K562 (cell line): ENCODE data around the gene AP2A2. TPM values are rescaled to one million over a fixed set of nuclear protein-coding genes. Genes with fewer than 3 reads are reported as not detected.

ENCODE experiments used
- ATAC-seq: fragments of 200-7000 bp; cut with Tn5 transposase; 3 replicates; pipeline ENCODE4 v1.9.1; 2020; ENCODE audit warnings: moderate library complexity
- BruUV-seq: library from RNA; stranded (reverse); fragments of 400-500 nt; replicated peaks from 2 replicates; lab custom pipeline; 2021; lab: Mats Ljungman, UMichigan
- CTCF ChIA-PET: fragments of 300-600 bp; formaldehyde crosslinking; extraction: SDS; loops from one replicate; lab custom pipeline; 2021; ENCODE audit warnings: low intra/inter-chr PET ratio; lab: Yijun Ruan, JAX
- POLR2A ChIA-PET: fragments of 300-600, 350-650 bp; sonication (Branson Sonifier 250); formaldehyde crosslinking; extraction: SDS; loops from one replicate; lab custom pipeline; 2021; ENCODE audit warnings: antibody characterized with exemption, inconsistent platforms; lab: Yijun Ruan, JAX
- DNase-seq, 4 experiments: peaks; one replicate each; pipeline versions ENCODE4 v3.0.0 to v3.0.0-alpha.2; 2011 to 2018; ENCODE audit warnings: low spot score in 3 of 4, mixed read lengths in 3 of 4; ENCODE audit errors: extremely low read depth in 1 of 4
- FAIRE-seq: peaks from 2 replicates; lab custom pipeline; 2011; peaks lifted over from hg19 to GRCh38; lab: Jason Lieb, UNC
- H2AFZ ChIP-seq: 2 replicates; pipeline ENCODE4 v1.6.0; 2011; ENCODE audit warnings: low read depth, low read length, control low read depth, inconsistent platforms
- H3K27ac ChIP-seq: fragments of 200-600 bp; 3 replicates; pipeline ENCODE4 v1.8.0; 2011; ENCODE audit warnings: low read depth, mild to moderate bottlenecking, control low read depth, inconsistent platforms, low read length, moderate library complexity, mixed read lengths; ENCODE audit errors: extremely low read depth
- H3K27me3 ChIP-seq, 2 experiments: fragments of 300-600 bp in 1 of 2; 2 replicates in 1 of 2; 3 replicates in 1 of 2; pipeline versions ENCODE4 v1.6.0 to v1.8.0; 2011; ENCODE audit warnings: inconsistent platforms in 2 of 2, low read length in 2 of 2, mild to moderate bottlenecking in 1 of 2, mixed read lengths in 1 of 2, moderate library complexity in 1 of 2; ENCODE audit not compliant: control insufficient read depth in 2 of 2, insufficient read depth in 2 of 2
- H3K36me3 ChIP-seq: fragments of 300-600 bp; 3 replicates; pipeline ENCODE4 v1.8.0; 2011; ENCODE audit warnings: mild to moderate bottlenecking, low read length, inconsistent platforms; ENCODE audit not compliant: control insufficient read depth, insufficient read depth
- H3K4me1 ChIP-seq, 2 experiments: fragments of 200-600 bp in 1 of 2; replicated peaks in 1 of 2; 2 replicates in 1 of 2; 3 replicates in 1 of 2; pipeline versions ENCODE4 v1.5.1 to v1.8.0; 2011; ENCODE audit warnings: inconsistent platforms in 2 of 2, low read length in 2 of 2, mild to moderate bottlenecking in 1 of 2, mixed read lengths in 1 of 2, moderate library complexity in 1 of 2; ENCODE audit not compliant: control insufficient read depth in 2 of 2, insufficient read depth in 2 of 2
- H3K4me2 ChIP-seq: 2 replicates; pipeline ENCODE4 v1.6.1; 2011; ENCODE audit warnings: low read length, control low read depth, inconsistent platforms, mixed read lengths; ENCODE audit not compliant: insufficient read depth
- H3K4me3 ChIP-seq: fragments of 200-600 bp; sonication (generic), shearing (Covaris generic); 2 replicates; pipeline ENCODE4 v1.5.1; 2016; ENCODE audit warnings: control low read depth, inconsistent platforms
- H3K79me2 ChIP-seq: fragments of 200-600 bp; 3 replicates; pipeline ENCODE4 v1.8.0; 2011; ENCODE audit warnings: low read length, inconsistent platforms; ENCODE audit not compliant: control insufficient read depth, insufficient read depth
- H3K9ac ChIP-seq, 2 experiments: 2 replicates each; pipeline versions ENCODE4 v1.6.0 to v1.6.1; 2011; ENCODE audit warnings: low read depth in 2 of 2, low read length in 2 of 2, control low read depth in 1 of 2, inconsistent platforms in 1 of 2, mild to moderate bottlenecking in 1 of 2, mixed read lengths in 1 of 2; ENCODE audit not compliant: insufficient read depth in 1 of 2
- H3K9me1 ChIP-seq: one replicate; pipeline ENCODE4 v1.6.0; 2011; ENCODE audit warnings: inconsistent platforms, mild to moderate bottlenecking, low read length, moderate library complexity; ENCODE audit not compliant: control insufficient read depth, insufficient read depth
- H3K9me3 ChIP-seq: replicated peaks from 2 replicates; pipeline ENCODE4 v1.5.1; 2011; ENCODE audit warnings: low read depth, low read length, inconsistent platforms; ENCODE audit not compliant: control insufficient read depth, insufficient read depth
- H4K20me1 ChIP-seq: replicated peaks from 2 replicates; pipeline ENCODE4 v1.6.1; 2011; ENCODE audit warnings: low read length, inconsistent platforms, mixed read lengths; ENCODE audit not compliant: control insufficient read depth, insufficient read depth
- ATF7 ChIP-seq: fragments of 450-650 bp; IDR thresholded peaks from 2 replicates; pipeline ENCODE4 v1.7.1; 2014; ENCODE audit warnings: mild to moderate bottlenecking, moderate library complexity
- EGR1 ChIP-seq: fragments of 450-650 bp; conservative IDR thresholded peaks from 2 replicates; pipeline ENCODE4 v1.6.1; 2017; ENCODE audit warnings: mild to moderate bottlenecking
- ETV1 ChIP-seq: fragments of 450-650 bp; conservative IDR thresholded peaks from 2 replicates; pipeline ENCODE4 v1.6.1; 2016; ENCODE audit warnings: missing genetic modification characterization, control low read depth, low read depth, missing compliant biosample characterization
- IRF2 ChIP-seq: sonication (generic); formaldehyde crosslinking; IDR thresholded peaks from 2 replicates; pipeline ENCODE4 v1.8.1; 2022; ENCODE audit warnings: mild to moderate bottlenecking, missing genetic modification reagents
- KLF10 ChIP-seq: fragments of 250-450 bp; sonication (Bioruptor Pico); IDR thresholded peaks from 2 replicates; pipeline ENCODE4 v1.6.1; 2021; ENCODE audit warnings: matching md5 sums
- MTA2 ChIP-seq: fragments of 450-650 bp; IDR thresholded peaks from 2 replicates; pipeline ENCODE4 v1.6.1; 2016; ENCODE audit warnings: low read depth
- NFXL1 ChIP-seq: fragments of 450-650 bp; formaldehyde crosslinking; IDR thresholded peaks from 2 replicates; pipeline ENCODE4 v1.4.0; 2021; ENCODE audit warnings: mild to moderate bottlenecking
- PRMT5 ChIP-seq: sonication (generic); formaldehyde crosslinking; IDR thresholded peaks from 2 replicates; pipeline ENCODE4 v1.5.0; 2020; ENCODE audit warnings: missing genetic modification reagents
- XRCC3 ChIP-seq: fragments of 450-650 bp; IDR thresholded peaks from 2 replicates; pipeline ENCODE4 v1.6.1; 2017; ENCODE audit warnings: mild to moderate bottlenecking, moderate library complexity
- ZNF444 ChIP-seq: fragments of 250-450 bp; sonication (Bioruptor Pico); IDR thresholded peaks from 2 replicates; pipeline ENCODE4 v1.4.0; 2020; ENCODE audit warnings: mild to moderate bottlenecking, moderate library complexity
- ZNF507 ChIP-seq: conservative IDR thresholded peaks from 2 replicates; pipeline ENCODE4 v1.6.1; 2017; ENCODE audit warnings: missing genetic modification characterization, missing compliant biosample characterization
- WGBS: fragments of 100-300 bp; shearing (Covaris generic); methylation state at CpG from one replicate; pipeline ENCODE4 v1.1.6; 2016; ENCODE audit warnings: low coverage, mixed read lengths; ENCODE audit not compliant: insufficient coverage; ENCODE audit errors: missing lambda C conversion rate; 5-methylcytosine and 5-hydroxymethylcytosine counted together
- in situ Hi-C: fragments of 300-500 bp; cut with MboI; formaldehyde crosslinking; loops from 4 replicates; pipeline ENCODE4 v1.15.0; 2018; ENCODE audit warnings: inconsistent platforms, mixed read lengths
- intact Hi-C: fragments of 100-400 bp; cut with micrococcal nuclease; formaldehyde crosslinking; loops from 2 replicates; pipeline ENCODE4 v1.14.2; 2022
- polyA plus RNA-seq, 8 experiments: library from polyadenylated mRNA; depleted of rRNA in 4 of 8; stranded (reverse) in 5 of 8; unstranded in 3 of 8; fragments of >200 nt; fragmentation: Nextera tagmentation in 2 of 8; fragmentation: Illumina TruSeq in 1 of 8; extraction: Ambion mirVana in 2 of 8; extraction: Trizol in 1 of 8; gene quantifications; 2 replicates each; pipeline versions ENCODE4 v1.2.1 to v1.2.3, GENCODE V29; 2011 to 2014; ENCODE audit warnings: inconsistent platforms in 1 of 8, missing spikeins in 1 of 8
- total RNA-seq, 7 experiments: library from RNA; depleted of rRNA in 6 of 7; stranded (reverse); fragments of >200 nt in 6 of 7; fragmentation: Illumina TruSeq in 2 of 7; extraction: Trizol in 2 of 7; gene quantifications; 2 replicates each; pipeline versions ENCODE4 v1.2.1 to v1.2.3, GENCODE V29; 2011 to 2021; ENCODE audit warnings: low replicate concordance in 1 of 7
- TF ChIP-seq, protein P1 (sequence below): fragments of 250-450 bp; sonication (Bioruptor Pico); IDR thresholded peaks from 2 replicates; pipeline ENCODE4 v1.5.0; 2020; ENCODE audit warnings: mild to moderate bottlenecking, borderline replicate concordance
- TF ChIP-seq, protein P2 (sequence below): sonication (generic); formaldehyde crosslinking; IDR thresholded peaks from 2 replicates; pipeline ENCODE4 v1.8.0; 2022; ENCODE audit warnings: mild to moderate bottlenecking, missing genetic modification reagents

Gene AP2A2
- total and polyA plus RNA-seq, 9 of the 15 experiments (the other 6 are each of a cell fraction or from before 2014, with no cell fraction given) = 0.69 to 41.7 (median 15.2) TPM

DNA sequence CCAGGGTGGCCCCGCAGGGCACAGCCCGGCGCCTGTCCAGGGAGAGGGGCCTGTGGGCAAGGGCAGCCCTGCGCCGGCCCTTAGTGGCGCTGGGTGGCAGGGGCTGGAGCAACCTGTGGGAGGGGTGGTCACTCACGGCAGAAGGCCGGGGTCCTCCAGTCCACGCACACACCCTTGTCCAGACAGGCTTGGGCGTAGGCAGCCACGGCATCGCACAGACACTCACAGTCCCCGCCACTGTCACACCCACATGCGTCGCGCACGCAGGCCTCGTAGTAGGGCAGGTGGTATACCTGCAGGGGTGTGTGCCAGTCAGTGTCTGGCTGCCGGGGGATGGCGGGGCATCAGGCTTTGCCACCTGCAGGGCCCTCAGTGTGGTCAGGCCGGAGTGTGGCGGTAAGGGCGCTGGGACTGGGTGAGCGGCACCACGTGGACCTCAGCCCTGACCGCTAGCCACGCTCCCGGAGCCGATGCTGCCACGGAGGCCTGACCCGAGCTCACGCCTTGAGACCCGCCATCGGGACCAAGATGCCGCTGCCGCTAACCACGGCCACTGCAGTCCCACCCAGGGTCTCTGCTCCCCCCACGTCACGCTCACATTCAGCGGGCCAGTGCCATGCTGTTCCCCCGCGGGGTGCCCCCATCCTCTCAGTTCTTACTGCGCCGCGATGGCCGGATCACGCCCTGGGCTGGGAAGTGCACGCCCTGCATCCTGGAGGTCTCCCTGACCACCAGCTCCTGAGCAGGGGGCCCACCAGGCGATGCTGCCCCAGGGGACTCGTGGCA is 98.3 kb downstream of the AP2A2 start:
- intact Hi-C loops (no loop called here), in situ Hi-C loops (no loop called here)
- Histone ChIP-seq H3K9me1 (peaks cover 2% of the 10 kb centered on the region), H3K4me3 (no peak overlapping the region), H3K9ac (no peak overlapping the region), H3K36me3 (no peaks in the 10 kb centered on the region), H3K27me3 (peaks cover 0 to 77% of the 10 kb centered on the region in 2 experiments; a peak in 4 of 5 replicates), H3K4me2 (no peak overlapping the region), H4K20me1 (no peaks in the 10 kb centered on the region; the same call in 1 of the 2 replicates), H3K27ac (no peak overlapping the region), H2AFZ (no peak overlapping the region), H3K79me2 (no peaks in the 10 kb centered on the region), H3K4me1 (peaks cover 0 to 50% of the 10 kb centered on the region in 2 experiments; a peak in 1 of 5 replicates), H3K9me3 (no peaks in the 10 kb centered on the region)
- POLR2A ChIA-PET = no interaction called here
- DNase-seq (no peak), ATAC-seq (no peak), FAIRE-seq (no peak)
- TF ChIP-seq ETV1 (no peak), ATF7 (no peak), XRCC3 (no peak), EGR1 (no peak), PRMT5 (no peak), ZNF507 (tag) (no peak), MTA2 (no peak), IRF2 (no peak), ZNF444 (CRISPR knock-in tag) (no peak), NFXL1 (CRISPR knock-in tag) (no peak), KLF10 (no peak)
- TF ChIP-seq, protein P1, sequence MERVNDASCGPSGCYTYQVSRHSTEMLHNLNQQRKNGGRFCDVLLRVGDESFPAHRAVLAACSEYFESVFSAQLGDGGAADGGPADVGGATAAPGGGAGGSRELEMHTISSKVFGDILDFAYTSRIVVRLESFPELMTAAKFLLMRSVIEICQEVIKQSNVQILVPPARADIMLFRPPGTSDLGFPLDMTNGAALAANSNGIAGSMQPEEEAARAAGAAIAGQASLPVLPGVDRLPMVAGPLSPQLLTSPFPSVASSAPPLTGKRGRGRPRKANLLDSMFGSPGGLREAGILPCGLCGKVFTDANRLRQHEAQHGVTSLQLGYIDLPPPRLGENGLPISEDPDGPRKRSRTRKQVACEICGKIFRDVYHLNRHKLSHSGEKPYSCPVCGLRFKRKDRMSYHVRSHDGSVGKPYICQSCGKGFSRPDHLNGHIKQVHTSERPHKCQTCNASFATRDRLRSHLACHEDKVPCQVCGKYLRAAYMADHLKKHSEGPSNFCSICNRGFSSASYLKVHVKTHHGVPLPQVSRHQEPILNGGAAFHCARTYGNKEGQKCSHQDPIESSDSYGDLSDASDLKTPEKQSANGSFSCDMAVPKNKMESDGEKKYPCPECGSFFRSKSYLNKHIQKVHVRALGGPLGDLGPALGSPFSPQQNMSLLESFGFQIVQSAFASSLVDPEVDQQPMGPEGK (CRISPR knock-in tag) = no peak
- TF ChIP-seq, protein P2, sequence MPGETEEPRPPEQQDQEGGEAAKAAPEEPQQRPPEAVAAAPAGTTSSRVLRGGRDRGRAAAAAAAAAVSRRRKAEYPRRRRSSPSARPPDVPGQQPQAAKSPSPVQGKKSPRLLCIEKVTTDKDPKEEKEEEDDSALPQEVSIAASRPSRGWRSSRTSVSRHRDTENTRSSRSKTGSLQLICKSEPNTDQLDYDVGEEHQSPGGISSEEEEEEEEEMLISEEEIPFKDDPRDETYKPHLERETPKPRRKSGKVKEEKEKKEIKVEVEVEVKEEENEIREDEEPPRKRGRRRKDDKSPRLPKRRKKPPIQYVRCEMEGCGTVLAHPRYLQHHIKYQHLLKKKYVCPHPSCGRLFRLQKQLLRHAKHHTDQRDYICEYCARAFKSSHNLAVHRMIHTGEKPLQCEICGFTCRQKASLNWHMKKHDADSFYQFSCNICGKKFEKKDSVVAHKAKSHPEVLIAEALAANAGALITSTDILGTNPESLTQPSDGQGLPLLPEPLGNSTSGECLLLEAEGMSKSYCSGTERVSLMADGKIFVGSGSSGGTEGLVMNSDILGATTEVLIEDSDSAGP (CRISPR knock-in tag) = no peak
- TF ChIP-seq, all 486 proteins: peak for 0
- BruUV-seq = no TSS peak
- 49% methylated on average over 49 of the region's 50 CpGs for WGBS
- CTCF ChIA-PET = no interaction called here
